ENCODE measurements around the gene SELPLG.
A peak's percentile ranks its signal among the peaks of the same experiment; 100 is the strongest.

The SELPLG gene

DNA sequence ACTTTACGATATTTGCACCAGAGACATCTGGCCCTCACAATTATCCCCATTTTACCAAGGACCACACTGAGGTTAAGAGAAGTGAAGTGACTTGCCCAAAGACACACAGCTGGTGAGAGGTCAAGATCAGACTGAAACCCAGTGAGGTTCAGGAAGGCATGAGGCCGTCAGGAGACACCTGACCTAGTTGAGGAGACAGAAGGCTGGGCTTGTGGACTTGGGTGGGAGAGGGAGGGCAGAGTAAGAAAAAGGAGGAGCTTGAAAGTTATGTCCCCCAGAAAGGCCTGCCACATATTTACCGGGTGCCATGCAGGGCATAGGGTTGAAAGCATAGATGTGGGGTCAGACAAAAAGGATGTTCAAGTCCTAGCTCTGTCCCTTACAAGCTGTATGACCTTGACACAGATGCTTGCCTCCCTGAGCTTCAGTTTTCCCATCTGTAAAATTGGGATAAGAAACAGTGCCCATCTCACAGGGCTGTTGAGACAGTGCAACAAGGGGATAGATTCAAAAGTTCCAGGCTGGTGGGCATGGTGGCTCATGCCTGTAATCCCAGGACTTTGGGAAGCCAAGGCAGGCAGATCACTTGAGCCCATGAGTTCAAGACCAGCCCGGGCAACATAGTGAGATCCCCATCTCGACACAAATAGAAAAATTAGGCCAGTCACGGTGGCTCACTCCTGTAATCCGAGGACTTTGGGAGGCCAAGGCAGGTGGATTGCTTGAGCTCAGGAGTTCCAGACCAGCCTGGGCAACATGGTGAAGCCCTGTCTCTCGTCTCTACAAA, 6.4 kb downstream of the SELPLG start:
- Histone ChIP-seq H3K36me3 (ENCODE audit: control insufficient read depth in 4 of 4, insufficient read depth in 4 of 4, low read length in 3 of 4) (peaks cover 7 to 48% (median 29%) of the 10 kb centered on the region in 4 experiments), H3K4me1 (ENCODE audit: control extremely low read depth in 1 of 4, control insufficient read depth in 4 of 4, insufficient read depth in 4 of 4, low read length in 3 of 4) (peaks cover 13 to 60% (median 50%) of the 10 kb centered on the region in 4 experiments), H3K4me3 (ENCODE audit: control insufficient read depth in 1 of 7, extremely low read depth in 1 of 7, insufficient read depth in 4 of 7, low read depth in 2 of 7, low read length in 6 of 7) (peak overlapping the region in 2 of 7 experiments; percentile 3 to 8), H3K27ac (ENCODE audit: insufficient read depth in 1 of 2, low read depth in 1 of 2, low read length in 2 of 2, poor library complexity in 1 of 2, severe bottlenecking in 2 of 2) (peak overlapping the region in 1 of 2 experiments; percentile 87), H3K27me3 (replicated peaks in 2 of 5; ENCODE audit: control insufficient read depth in 4 of 5, insufficient read depth in 5 of 5, low read length in 4 of 5) (no peaks in the 10 kb centered on the region), H3K9me3 (ENCODE audit: control extremely low read depth in 1 of 5, control insufficient read depth in 4 of 5, insufficient read depth in 2 of 5, low read depth in 1 of 5, low read length in 4 of 5) (no peaks in the 10 kb centered on the region)
- CTCF ChIA-PET = interaction anchor here (1.2 to 30.5 kb wide), 5 partner anchors 9 to 198 kb away, joined by 3 to 591 read pairs (median 4); partner anchors contain the start of genes ISCU and SART3
- WGBS (ENCODE audit: insufficient coverage) = 100% methylated on average over 5 of the region's 8 CpGs
- POLR2A ChIA-PET = no interaction called here
- DNase-seq = no peak

- no peak for DNase-seq
- Histone ChIP-seq H3K27ac (ENCODE audit: insufficient read depth in 1 of 2, low read depth in 1 of 2, low read length in 2 of 2, poor library complexity in 1 of 2, severe bottlenecking in 2 of 2) (no peak overlapping the region), H3K4me1 (ENCODE audit: control extremely low read depth in 1 of 4, control insufficient read depth in 4 of 4, insufficient read depth in 4 of 4, low read length in 3 of 4) (peaks cover 10 to 48% (median 30%) of the 10 kb centered on the region in 4 experiments), H3K4me3 (ENCODE audit: control insufficient read depth in 1 of 7, extremely low read depth in 1 of 7, insufficient read depth in 4 of 7, low read depth in 2 of 7, low read length in 6 of 7) (no peak overlapping the region), H3K9me3 (ENCODE audit: control extremely low read depth in 1 of 5, control insufficient read depth in 4 of 5, insufficient read depth in 2 of 5, low read depth in 1 of 5, low read length in 4 of 5) (no peaks in the 10 kb centered on the region), H3K36me3 (ENCODE audit: control insufficient read depth in 4 of 4, insufficient read depth in 4 of 4, low read length in 3 of 4) (peaks cover 7 to 55% (median 45%) of the 10 kb centered on the region in 4 experiments), H3K27me3 (replicated peaks in 2 of 5; ENCODE audit: control insufficient read depth in 4 of 5, insufficient read depth in 5 of 5, low read length in 4 of 5) (no peaks in the 10 kb centered on the region)
- POLR2A ChIA-PET = no interaction called here
- 88% methylated on average over 3 of the region's 3 CpGs for WGBS (ENCODE audit: insufficient coverage)
- CTCF ChIA-PET = interaction anchor here (1.4 to 30.5 kb wide), 2 partner anchors 10 to 57 kb away, joined by 4 to 591 read pairs; partner anchors contain the start of genes ISCU and SART3
Measured at GRCh38 chr12:108625228-108625627, 8.5 kb downstream of the SELPLG start.

DNA sequence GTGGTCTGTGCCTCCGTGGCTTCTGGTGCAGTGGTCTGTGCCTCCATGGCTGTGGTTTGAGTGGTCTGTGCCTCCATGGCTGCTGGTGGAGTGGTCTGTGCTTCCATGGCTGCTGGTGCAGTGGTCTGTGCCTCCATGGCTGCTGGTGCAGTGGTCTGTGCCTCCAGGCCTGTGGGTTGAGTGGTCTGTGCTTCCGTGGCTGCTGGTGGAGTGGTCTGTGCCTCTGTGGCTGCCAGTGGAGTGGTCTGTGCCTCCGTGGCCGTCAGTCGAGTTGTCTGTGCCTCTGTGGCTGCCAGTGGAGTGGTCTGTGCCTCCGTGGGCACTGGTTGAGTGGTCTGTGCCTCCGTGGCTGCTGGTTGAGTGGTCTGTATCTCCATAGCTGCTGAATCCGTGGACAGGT, 10.1 kb downstream of the SELPLG start:
- H3K27me3 ChIP-seq (replicated peaks in 2 of 5; ENCODE audit: control insufficient read depth in 4 of 5, insufficient read depth in 5 of 5, low read length in 4 of 5) = no peaks in the 10 kb centered on the region
- CTCF ChIA-PET = interaction anchor here (30.5 kb wide), 1 partner anchor 55 kb away, joined by 591 read pairs; the partner anchor contains the start of genes ISCU and SART3
- H3K27ac ChIP-seq (ENCODE audit: insufficient read depth in 1 of 2, low read depth in 1 of 2, low read length in 2 of 2, poor library complexity in 1 of 2, severe bottlenecking in 2 of 2) = no peak overlapping the region
- H3K4me3 ChIP-seq (ENCODE audit: control insufficient read depth in 1 of 7, extremely low read depth in 1 of 7, insufficient read depth in 4 of 7, low read depth in 2 of 7, low read length in 6 of 7) = no peak overlapping the region
- POLR2A ChIA-PET = no interaction called here
- H3K4me1 ChIP-seq (ENCODE audit: control extremely low read depth in 1 of 4, control insufficient read depth in 4 of 4, insufficient read depth in 4 of 4, low read length in 3 of 4) = peaks cover 5 to 37% (median 13%) of the 10 kb centered on the region in 4 experiments
- H3K36me3 ChIP-seq (ENCODE audit: control insufficient read depth in 4 of 4, insufficient read depth in 4 of 4, low read length in 3 of 4) = peaks cover 7 to 61% (median 49%) of the 10 kb centered on the region in 4 experiments
- H3K9me3 ChIP-seq (ENCODE audit: control extremely low read depth in 1 of 5, control insufficient read depth in 4 of 5, insufficient read depth in 2 of 5, low read depth in 1 of 5, low read length in 4 of 5) = no peaks in the 10 kb centered on the region
- DNase-seq = no peak
- 100% methylated on average over 8 of the region's 8 CpGs for WGBS (ENCODE audit: insufficient coverage)

DNA sequence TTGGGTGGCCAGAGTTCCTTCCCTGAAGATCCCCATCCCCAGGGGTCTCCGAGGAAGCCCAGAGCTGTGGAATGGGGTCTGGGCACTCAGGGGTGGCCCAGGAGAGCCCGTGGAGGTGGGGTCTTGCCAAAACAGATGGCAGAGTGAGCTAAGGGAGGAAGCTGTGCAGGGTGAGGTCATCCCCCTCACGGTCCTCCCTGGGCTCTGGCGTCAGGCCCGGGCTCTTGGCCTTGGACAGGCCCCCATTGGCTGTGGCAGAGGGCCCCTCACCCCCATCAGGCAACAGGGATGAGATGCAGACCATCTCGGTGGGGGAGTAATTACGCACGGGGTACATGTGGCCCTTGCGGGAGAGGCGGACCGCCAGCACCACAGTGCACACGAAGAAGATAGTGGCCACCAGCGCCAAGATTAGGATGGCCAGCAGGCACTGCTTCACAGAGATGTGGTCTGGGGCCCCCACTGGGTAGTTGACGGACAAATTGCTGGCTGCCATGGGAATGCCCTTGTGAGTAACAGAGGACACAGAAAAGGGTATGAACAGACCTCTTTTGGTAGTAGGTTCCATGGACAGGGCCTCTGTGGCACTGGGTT, 10.7 kb downstream of the SELPLG start:
- peaks cover 7 to 61% (median 49%) of the 10 kb centered on the region in 4 experiments for H3K36me3 ChIP-seq (ENCODE audit: control insufficient read depth in 4 of 4, insufficient read depth in 4 of 4, low read length in 3 of 4)
- CTCF ChIA-PET = interaction anchor here (1.4 to 30.5 kb wide), 3 partner anchors 8 to 54 kb away, joined by 3 to 591 read pairs (median 120); partner anchors contain the start of genes ISCU, SART3 and SELPLG

DNA sequence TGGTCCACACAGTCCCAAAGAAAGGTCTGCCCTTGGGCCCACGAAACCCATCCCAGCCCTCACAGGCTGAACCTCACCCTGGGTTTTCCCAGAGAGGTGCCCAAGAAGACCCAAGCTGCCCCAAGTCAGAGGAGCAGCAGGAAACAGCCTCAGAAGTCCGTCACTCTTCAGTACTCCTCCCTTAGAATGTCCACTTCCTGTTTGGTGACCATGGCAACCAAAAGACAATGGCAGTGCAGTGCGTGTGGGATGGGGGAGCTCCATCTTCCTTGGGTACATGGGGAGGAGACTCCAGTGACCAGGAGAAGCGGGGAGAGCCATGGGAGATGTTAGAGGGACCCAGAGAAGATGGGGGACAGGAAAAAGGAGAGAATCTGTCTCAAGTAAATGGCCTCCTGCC, 11.3 kb downstream of the SELPLG start:
- Histone ChIP-seq H3K4me3 (ENCODE audit: control insufficient read depth in 1 of 7, extremely low read depth in 1 of 7, insufficient read depth in 4 of 7, low read depth in 2 of 7, low read length in 6 of 7) (no peak overlapping the region), H3K4me1 (ENCODE audit: control extremely low read depth in 1 of 4, control insufficient read depth in 4 of 4, insufficient read depth in 4 of 4, low read length in 3 of 4) (peaks cover 0 to 37% (median 11%) of the 10 kb centered on the region in 4 experiments), H3K36me3 (ENCODE audit: control insufficient read depth in 4 of 4, insufficient read depth in 4 of 4, low read length in 3 of 4) (peaks cover 7 to 57% (median 49%) of the 10 kb centered on the region in 4 experiments), H3K27me3 (replicated peaks in 2 of 5; ENCODE audit: control insufficient read depth in 4 of 5, insufficient read depth in 5 of 5, low read length in 4 of 5) (no peaks in the 10 kb centered on the region), H3K27ac (ENCODE audit: insufficient read depth in 1 of 2, low read depth in 1 of 2, low read length in 2 of 2, poor library complexity in 1 of 2, severe bottlenecking in 2 of 2) (peak overlapping the region in 1 of 2 experiments; percentile 32), H3K9me3 (ENCODE audit: control extremely low read depth in 1 of 5, control insufficient read depth in 4 of 5, insufficient read depth in 2 of 5, low read depth in 1 of 5, low read length in 4 of 5) (no peaks in the 10 kb centered on the region)
- ChIA-PET CTCF (interaction anchor here (1.4 to 30.5 kb wide), 3 partner anchors 9 to 54 kb away, joined by 3 to 591 read pairs (median 120); partner anchors contain the start of genes ISCU, SART3 and SELPLG), POLR2A (no interaction called here)
- 75% methylated on average over 4 of the region's 4 CpGs for WGBS (ENCODE audit: insufficient coverage)
- no peak for DNase-seq

More for the DNA sequence above, 10.7 kb downstream of the SELPLG start:
- peaks cover under 1 to 37% (median 8%) of the 10 kb centered on the region in 4 experiments for H3K4me1 ChIP-seq (ENCODE audit: control extremely low read depth in 1 of 4, control insufficient read depth in 4 of 4, insufficient read depth in 4 of 4, low read length in 3 of 4)
- DNase-seq = no peak
- WGBS (ENCODE audit: insufficient coverage) = 95% methylated on average over 13 of the region's 14 CpGs
- H3K27ac ChIP-seq (ENCODE audit: insufficient read depth in 1 of 2, low read depth in 1 of 2, low read length in 2 of 2, poor library complexity in 1 of 2, severe bottlenecking in 2 of 2) = peak overlapping the region in 1 of 2 experiments; percentile 32
- no peak overlapping the region for H3K4me3 ChIP-seq (ENCODE audit: control insufficient read depth in 1 of 7, extremely low read depth in 1 of 7, insufficient read depth in 4 of 7, low read depth in 2 of 7, low read length in 6 of 7)
- H3K9me3 ChIP-seq (ENCODE audit: control extremely low read depth in 1 of 5, control insufficient read depth in 4 of 5, insufficient read depth in 2 of 5, low read depth in 1 of 5, low read length in 4 of 5) = no peaks in the 10 kb centered on the region
- H3K27me3 ChIP-seq (replicated peaks in 2 of 5; ENCODE audit: control insufficient read depth in 4 of 5, insufficient read depth in 5 of 5, low read length in 4 of 5) = no peaks in the 10 kb centered on the region
- POLR2A ChIA-PET = no interaction called here

- ChIA-PET CTCF (interaction anchor here (0.6 to 30.5 kb wide), 6 partner anchors 10 to 182 kb away, joined by 3 to 591 read pairs (median 4); partner anchors contain the start of genes ISCU, SART3 and SELPLG), POLR2A (no interaction called here)
- Histone ChIP-seq H3K4me1 (ENCODE audit: control extremely low read depth in 1 of 4, control insufficient read depth in 4 of 4, insufficient read depth in 4 of 4, low read length in 3 of 4) (peaks cover 3 to 44% (median 20%) of the 10 kb centered on the region in 4 experiments), H3K27me3 (replicated peaks in 2 of 5; ENCODE audit: control insufficient read depth in 4 of 5, insufficient read depth in 5 of 5, low read length in 4 of 5) (no peaks in the 10 kb centered on the region), H3K9me3 (ENCODE audit: control extremely low read depth in 1 of 5, control insufficient read depth in 4 of 5, insufficient read depth in 2 of 5, low read depth in 1 of 5, low read length in 4 of 5) (peaks cover 0 to under 1% (median 0%) of the 10 kb centered on the region in 5 experiments), H3K36me3 (ENCODE audit: control insufficient read depth in 4 of 4, insufficient read depth in 4 of 4, low read length in 3 of 4) (peaks cover 2 to 52% (median 46%) of the 10 kb centered on the region in 4 experiments), H3K27ac (ENCODE audit: insufficient read depth in 1 of 2, low read depth in 1 of 2, low read length in 2 of 2, poor library complexity in 1 of 2, severe bottlenecking in 2 of 2) (no peak overlapping the region), H3K4me3 (ENCODE audit: control insufficient read depth in 1 of 7, extremely low read depth in 1 of 7, insufficient read depth in 4 of 7, low read depth in 2 of 7, low read length in 6 of 7) (no peak overlapping the region)
- WGBS (ENCODE audit: insufficient coverage) = 100% methylated on average over 2 of the region's 3 CpGs
- no peak for DNase-seq
Measured at GRCh38 chr12:108621161-108621560, 12.5 kb downstream of the SELPLG start.

All from common myeloid progenitor, CD34-positive (primary cell).